Trophoblast cell (in vitro differentiated cells and primary cell): ENCODE data around the gene FUT8.

Experiments
- DNase-seq, 2 donors: peaks; one replicate each; pipeline ENCODE4 v3.0.0-alpha.2; 2016
- H2AFZ ChIP-seq: 2 replicates; pipeline ENCODE4 v1.6.1; 2013; ENCODE audit warnings: low read length, moderate library complexity, mild to moderate bottlenecking; ENCODE audit not compliant: insufficient read depth, poor library complexity
- H2AK5ac ChIP-seq: 2 replicates; pipeline ENCODE4 v1.6.1; 2013; ENCODE audit warnings: mild to moderate bottlenecking, low read length
- H2BK120ac ChIP-seq: 2 replicates; pipeline ENCODE4 v1.6.1; 2013; ENCODE audit warnings: low read length, mild to moderate bottlenecking, moderate library complexity; ENCODE audit not compliant: insufficient read depth, poor library complexity
- H2BK12ac ChIP-seq: 2 replicates; pipeline ENCODE4 v1.6.1; 2013; ENCODE audit warnings: mild to moderate bottlenecking, low read length, moderate library complexity
- H2BK5ac ChIP-seq: 2 replicates; pipeline ENCODE4 v1.6.1; 2013; ENCODE audit warnings: low read length, low read depth, moderate library complexity, mild to moderate bottlenecking; ENCODE audit not compliant: poor library complexity
- H3K14ac ChIP-seq: 2 replicates; pipeline ENCODE4 v1.6.1; 2013; ENCODE audit warnings: mild to moderate bottlenecking, low read length
- H3K18ac ChIP-seq: 2 replicates; pipeline ENCODE4 v1.6.1; 2013; ENCODE audit warnings: mild to moderate bottlenecking, low read length
- H3K23ac ChIP-seq: 2 replicates; pipeline ENCODE4 v1.6.1; 2013; ENCODE audit warnings: low read length
- H3K27ac ChIP-seq: 2 replicates; pipeline ENCODE4 v1.5.1; 2013; ENCODE audit warnings: low read depth, mild to moderate bottlenecking, inconsistent platforms, low read length, moderate library complexity
- H3K27me3 ChIP-seq: 2 replicates; pipeline ENCODE4 v1.6.1; 2013; ENCODE audit warnings: inconsistent platforms, mild to moderate bottlenecking, low read length, moderate library complexity; ENCODE audit not compliant: insufficient read depth
- H3K36me3 ChIP-seq, 2 experiments: 1 replicate in 1 of 2; 2 replicates in 1 of 2; pipeline ENCODE4 v1.6.1; 2013; ENCODE audit warnings: low read length in 2 of 2, mild to moderate bottlenecking in 2 of 2, moderate library complexity in 1 of 2; ENCODE audit not compliant: insufficient read depth in 2 of 2, control insufficient read depth in 1 of 2
- H3K4ac ChIP-seq: 2 replicates; pipeline ENCODE4 v1.6.1; 2013; ENCODE audit warnings: low read depth, mild to moderate bottlenecking, low read length, moderate library complexity
- H3K4me1 ChIP-seq, 2 experiments: 1 replicate in 1 of 2; 2 replicates in 1 of 2; pipeline ENCODE4 v1.6.1; 2013; ENCODE audit warnings: low read length in 2 of 2, mild to moderate bottlenecking in 2 of 2, moderate library complexity in 1 of 2; ENCODE audit not compliant: insufficient read depth in 2 of 2, control insufficient read depth in 1 of 2
- H3K4me2 ChIP-seq: 2 replicates; pipeline ENCODE4 v1.6.1; 2013; ENCODE audit warnings: inconsistent platforms, mild to moderate bottlenecking, low read length, moderate library complexity
- H3K4me3 ChIP-seq: 2 replicates; pipeline ENCODE4 v1.5.1; 2013; ENCODE audit warnings: mild to moderate bottlenecking, low read depth, low read length, inconsistent platforms
- H3K79me1 ChIP-seq: one replicate; pipeline ENCODE4 v1.6.1; 2013; ENCODE audit warnings: low read length
- H3K79me2 ChIP-seq: 2 replicates; pipeline ENCODE4 v1.6.1; 2013; ENCODE audit warnings: low read length, mild to moderate bottlenecking; ENCODE audit not compliant: control insufficient read depth, insufficient read depth, poor library complexity
- H3K9ac ChIP-seq: 2 replicates; pipeline ENCODE4 v1.6.1; 2013; ENCODE audit warnings: mild to moderate bottlenecking, low read length
- H3K9me3 ChIP-seq: 2 replicates; pipeline ENCODE4 v1.6.1; 2013; ENCODE audit warnings: low read depth, mild to moderate bottlenecking, control low read depth, inconsistent platforms, low read length; ENCODE audit not compliant: insufficient read depth
- H4K12ac ChIP-seq: 2 replicates; pipeline ENCODE4 v1.6.1; 2013; ENCODE audit warnings: low read depth, mild to moderate bottlenecking, low read length, moderate library complexity
- H4K8ac ChIP-seq: 2 replicates; pipeline ENCODE4 v1.6.1; 2013; ENCODE audit warnings: low read depth, mild to moderate bottlenecking, low read length, moderate library complexity
- H4K91ac ChIP-seq: one replicate; pipeline ENCODE4 v1.6.1; 2013; ENCODE audit warnings: low read depth, mild to moderate bottlenecking, low read length, moderate library complexity
- whole genome bisulfite sequencing: extraction: QIAGEN DNeasy Blood & Tissue Kit; methylation state at CpG from one replicate; pipeline ENCODE4 v1.1.7; 2013; ENCODE audit warnings: missing lambda C conversion rate; ENCODE audit not compliant: insufficient read length, insufficient coverage; ENCODE audit errors: extremely low coverage; 5-methylcytosine and 5-hydroxymethylcytosine counted together

The FUT8 gene

GRCh38 chr14:65780566-65780965, 368.0 kb downstream of the FUT8 start:
- Histone ChIP-seq H3K18ac (no peak overlapping the region), H2AK5ac (no peak overlapping the region), H4K8ac (no peak overlapping the region), H3K4ac (no peak overlapping the region), H3K27me3 (no peaks in the 10 kb centered on the region), H3K36me3 (no peaks in the 10 kb centered on the region), H3K9ac (no peak overlapping the region), H4K91ac (no peak overlapping the region), H3K27ac (no peak overlapping the region), H3K79me2 (no peaks in the 10 kb centered on the region), H2BK5ac (no peak overlapping the region), H3K79me1 (no peaks in the 10 kb centered on the region), H3K14ac (no peak overlapping the region), H4K12ac (no peak overlapping the region), H3K23ac (no peak overlapping the region), H3K4me2 (no peak overlapping the region), H3K4me1 (no peaks in the 10 kb centered on the region), H2AFZ (no peak overlapping the region), H3K4me3 (no peak overlapping the region), H3K9me3 (no peaks in the 10 kb centered on the region), H2BK120ac (no peak overlapping the region), H2BK12ac (no peak overlapping the region)
- WGBS = no CpG with 5 or more reads among the region's 2 CpGs
- no peak for DNase-seq

- Histone ChIP-seq H3K9ac (no peak overlapping the region), H4K8ac (no peak overlapping the region), H3K18ac (no peak overlapping the region), H3K23ac (no peak overlapping the region), H3K79me2 (no peaks in the 10 kb centered on the region), H2AK5ac (no peak overlapping the region), H2AFZ (no peak overlapping the region), H3K9me3 (no peaks in the 10 kb centered on the region), H3K27ac (no peak overlapping the region), H3K4me1 (no peaks in the 10 kb centered on the region), H2BK12ac (no peak overlapping the region), H3K79me1 (no peaks in the 10 kb centered on the region), H3K4ac (no peak overlapping the region), H3K4me2 (no peak overlapping the region), H2BK5ac (no peak overlapping the region), H4K12ac (no peak overlapping the region), H4K91ac (no peak overlapping the region), H3K27me3 (no peaks in the 10 kb centered on the region), H3K36me3 (no peaks in the 10 kb centered on the region), H2BK120ac (no peak overlapping the region), H3K14ac (no peak overlapping the region), H3K4me3 (no peak overlapping the region)
- no CpG with 5 or more reads among the region's 3 CpGs for WGBS
- DNase-seq = no peak
Observed at GRCh38 chr14:65783101-65783500, 370.6 kb downstream of the FUT8 start.

- H3K18ac ChIP-seq = no peak overlapping the region
- H4K91ac ChIP-seq = no peak overlapping the region
- H3K4ac ChIP-seq = no peak overlapping the region
- H4K12ac ChIP-seq = no peak overlapping the region
- H3K79me2 ChIP-seq = no peaks in the 10 kb centered on the region
- H3K14ac ChIP-seq = no peak overlapping the region
- DNase-seq = no peak
- no peak overlapping the region for H3K9ac ChIP-seq
- no peak overlapping the region for H3K4me3 ChIP-seq
- H2AFZ ChIP-seq = no peak overlapping the region
- H3K4me1 ChIP-seq = no peaks in the 10 kb centered on the region
- no peak overlapping the region for H3K27ac ChIP-seq
- no peak overlapping the region for H2BK120ac ChIP-seq
- no peak overlapping the region for H3K23ac ChIP-seq
- H3K9me3 ChIP-seq = no peaks in the 10 kb centered on the region
- H3K36me3 ChIP-seq = no peaks in the 10 kb centered on the region
- no peak overlapping the region for H2AK5ac ChIP-seq
- no peak overlapping the region for H4K8ac ChIP-seq
- H2BK5ac ChIP-seq = no peak overlapping the region
- H2BK12ac ChIP-seq = no peak overlapping the region
- WGBS = no CpG with 5 or more reads among the region's 1 CpG
- H3K79me1 ChIP-seq = no peaks in the 10 kb centered on the region
- H3K27me3 ChIP-seq = no peaks in the 10 kb centered on the region
- H3K4me2 ChIP-seq = no peak overlapping the region
Observed at GRCh38 chr14:65783576-65783975, 371.0 kb downstream of the FUT8 start.

GRCh38 chr14:65784574-65784973, 372.0 kb downstream of the FUT8 start:
- no peak overlapping the region for H4K12ac ChIP-seq
- no peaks in the 10 kb centered on the region for H3K79me1 ChIP-seq
- peaks cover 4% of the 10 kb centered on the region for H3K9me3 ChIP-seq
- no peak overlapping the region for H3K23ac ChIP-seq
- H2BK5ac ChIP-seq = no peak overlapping the region
- no peak for DNase-seq
- H4K91ac ChIP-seq = no peak overlapping the region
- H2BK12ac ChIP-seq = no peak overlapping the region
- H2AFZ ChIP-seq = no peak overlapping the region
- no peak overlapping the region for H2BK120ac ChIP-seq
- no peaks in the 10 kb centered on the region for H3K79me2 ChIP-seq
- H3K9ac ChIP-seq = no peak overlapping the region
- H3K4me1 ChIP-seq = no peaks in the 10 kb centered on the region
- no peaks in the 10 kb centered on the region for H3K27me3 ChIP-seq
- H2AK5ac ChIP-seq = no peak overlapping the region
- no peak overlapping the region for H3K18ac ChIP-seq
- H3K4me3 ChIP-seq = no peak overlapping the region
- no peak overlapping the region for H4K8ac ChIP-seq
- no CpG with 5 or more reads among the region's 2 CpGs for WGBS
- H3K27ac ChIP-seq = no peak overlapping the region
- no peak overlapping the region for H3K4ac ChIP-seq
- H3K36me3 ChIP-seq = no peaks in the 10 kb centered on the region
- H3K4me2 ChIP-seq = no peak overlapping the region
- H3K14ac ChIP-seq = no peak overlapping the region
